Bone marrow (tissue), 2 donors: ENCODE data around the gene LUC7L2.
"Not testable (repeated sequence)": the region's sequence is repeated elsewhere in the genome, so short reads cannot be mapped to it uniquely, and the experiment has no call there.

Experiments
- DNase-seq, 2 donors: peaks; one replicate each; lab custom pipeline; 2025; lab: John Stamatoyannopoulos, UW

Gene LUC7L2

DNA sequence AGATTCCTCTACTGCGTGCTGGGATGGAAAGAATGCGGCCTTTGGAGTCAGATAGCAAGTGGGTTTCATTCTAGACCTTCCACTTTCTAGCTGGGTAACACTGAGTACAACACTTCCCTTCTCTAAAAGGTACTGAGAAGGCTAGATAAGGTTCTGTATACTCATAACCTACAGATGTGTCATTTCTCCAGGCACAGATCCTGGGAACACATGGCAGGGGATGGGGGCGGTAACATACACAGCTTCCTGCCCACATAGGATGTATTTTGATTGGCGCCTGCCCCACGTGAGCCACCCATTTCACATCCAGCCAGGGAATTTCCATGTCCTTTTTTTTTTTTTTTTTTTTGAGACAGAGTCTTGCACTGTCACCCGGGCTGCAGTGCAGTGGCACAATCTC, 91.9 kb downstream of the LUC7L2 start:
- DNase-seq, result no peak

DNA sequence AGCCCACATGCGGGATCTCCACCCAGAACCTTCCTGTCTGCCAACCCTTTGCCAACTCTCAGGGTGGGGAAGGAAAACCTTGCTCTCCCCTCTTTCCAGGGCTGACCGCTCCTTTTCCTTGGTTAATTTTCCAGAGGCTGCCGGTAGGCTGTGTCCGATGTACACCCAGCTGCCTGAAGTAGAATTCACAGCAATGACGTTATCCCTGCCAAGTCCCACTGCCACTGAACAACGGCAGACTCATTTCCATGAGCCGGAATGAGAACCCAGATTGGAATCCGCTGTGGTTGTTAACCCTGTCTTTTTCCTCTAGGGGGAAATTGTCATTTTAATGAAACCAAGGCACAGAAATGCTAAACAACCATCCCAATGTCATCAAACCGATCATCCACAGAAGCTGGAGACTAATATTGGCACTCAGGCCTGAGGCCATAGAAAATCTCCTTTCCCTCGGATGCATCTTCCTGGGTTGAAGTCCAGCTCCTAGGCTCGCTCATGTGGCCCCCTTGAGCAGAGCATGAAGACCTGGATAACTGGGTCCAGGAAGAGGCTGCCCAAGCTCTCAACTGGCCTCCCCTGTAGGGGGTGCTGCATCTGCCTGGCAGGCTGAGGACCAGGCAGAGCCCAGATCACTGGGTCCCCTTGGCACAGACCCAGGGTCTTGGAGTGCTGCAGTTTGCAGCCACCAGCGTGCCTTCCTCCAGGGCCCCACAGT, 93.4 kb downstream of the LUC7L2 start:
- no peak for DNase-seq

DNA sequence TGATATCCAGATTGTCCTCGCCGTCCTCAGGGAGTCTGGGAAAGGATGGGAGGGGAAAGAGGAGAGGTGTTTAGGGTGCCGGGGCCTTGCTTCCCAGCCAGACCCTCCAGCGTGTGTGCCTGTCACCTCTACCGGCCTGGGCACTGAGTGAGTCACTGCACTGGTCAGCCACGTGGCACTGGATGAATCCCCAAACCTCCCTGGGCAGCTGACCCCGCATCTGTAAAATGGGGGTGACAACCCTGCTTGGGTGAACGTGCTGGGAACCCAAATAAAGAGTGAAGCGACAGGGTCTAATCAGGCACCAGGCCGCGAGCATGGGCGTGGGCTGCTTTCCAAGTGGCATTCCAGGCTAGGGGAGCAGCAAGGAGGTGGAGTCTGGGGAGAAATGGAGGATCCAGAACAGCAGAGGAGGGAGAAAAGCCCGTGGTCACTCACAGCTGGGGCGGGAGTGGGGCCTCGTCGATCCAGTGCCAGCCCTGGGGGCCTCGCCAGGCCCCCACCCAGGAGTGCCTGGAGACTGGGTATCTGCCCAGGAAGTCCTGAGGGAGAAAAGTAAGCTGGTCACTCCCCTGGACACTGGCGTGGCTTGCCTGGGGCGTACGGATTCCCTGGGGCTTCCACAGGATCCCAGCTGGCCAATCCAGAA, 94.1 kb downstream of the LUC7L2 start:
- no peak for DNase-seq

DNA sequence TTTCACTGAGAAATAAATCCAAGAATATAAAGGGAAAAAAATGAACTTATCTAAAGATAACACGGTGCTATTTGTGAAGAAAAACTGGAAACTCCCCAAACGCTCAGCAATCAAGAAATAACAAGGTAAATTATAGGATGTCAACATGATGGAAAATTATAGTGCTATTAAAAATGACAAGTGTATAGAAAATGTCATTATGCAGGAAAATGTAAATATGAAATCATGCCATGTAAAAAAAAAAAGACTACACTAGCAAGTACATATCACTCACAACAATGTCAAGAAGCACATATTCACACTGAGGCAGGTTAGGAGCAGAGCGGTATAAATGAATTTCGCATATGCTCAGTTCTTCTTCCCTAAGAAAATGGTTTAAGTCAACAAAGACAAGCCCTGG, 96.1 kb downstream of the LUC7L2 start:
- no peak for DNase-seq

DNA sequence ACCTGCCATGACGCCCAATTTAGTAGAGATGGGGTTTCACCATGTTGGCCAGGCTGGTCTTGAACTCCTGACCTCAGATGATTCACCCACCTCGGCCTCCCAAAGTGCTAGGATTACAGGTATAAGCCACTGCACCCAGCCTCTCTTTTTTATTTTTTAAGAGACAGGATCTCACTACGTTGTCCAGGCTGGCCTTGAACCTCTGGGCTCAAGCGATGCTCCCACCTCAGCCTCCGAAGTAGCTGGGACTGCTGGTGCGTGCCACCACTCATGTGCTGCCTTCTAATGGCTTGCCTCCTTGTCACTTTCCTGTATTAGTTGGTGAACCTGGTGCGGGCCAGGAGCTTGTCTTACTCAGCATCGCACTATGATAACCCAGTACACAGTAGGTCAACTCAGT, 96.8 kb downstream of the LUC7L2 start:
- DNase-seq, result no peak

DNA sequence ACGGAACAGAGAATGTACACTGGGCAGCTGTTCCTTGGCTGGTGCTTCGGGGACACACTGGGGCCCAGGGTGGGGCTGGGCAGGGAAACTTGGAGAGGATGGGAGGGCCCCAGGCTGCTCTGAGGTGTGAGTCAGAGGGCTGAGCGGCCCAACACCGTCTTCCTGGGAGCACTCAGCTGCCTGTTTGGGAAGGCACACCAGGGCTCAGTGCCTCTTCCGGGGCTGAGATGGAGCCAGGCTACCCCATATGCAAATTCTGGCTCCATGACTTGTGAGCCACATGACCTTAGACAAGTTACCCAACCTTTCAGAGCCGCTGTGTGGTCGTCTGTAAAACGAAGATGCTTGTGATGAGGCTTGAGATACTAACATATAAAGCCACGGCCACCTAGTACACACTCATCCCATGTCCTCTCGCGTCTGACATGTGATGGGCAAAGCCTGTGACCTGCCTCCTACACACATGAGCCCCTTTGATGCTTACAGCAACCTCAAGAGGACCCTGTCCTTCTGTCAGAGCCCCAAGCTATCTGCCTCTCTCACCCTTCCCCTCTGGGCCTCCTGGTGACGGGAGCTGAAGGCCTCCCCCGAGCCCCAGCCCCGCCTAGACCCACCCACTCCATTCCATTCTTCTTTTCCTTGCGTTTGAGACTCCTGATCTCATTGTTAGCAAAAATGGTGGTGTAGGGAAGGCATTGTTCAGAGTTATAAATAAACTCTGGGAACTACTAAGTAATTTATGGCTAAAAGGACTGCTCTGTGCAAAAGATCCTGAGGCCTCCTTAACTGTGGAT, 97.7 kb downstream of the LUC7L2 start:
- DNase-seq, result no peak

DNA sequence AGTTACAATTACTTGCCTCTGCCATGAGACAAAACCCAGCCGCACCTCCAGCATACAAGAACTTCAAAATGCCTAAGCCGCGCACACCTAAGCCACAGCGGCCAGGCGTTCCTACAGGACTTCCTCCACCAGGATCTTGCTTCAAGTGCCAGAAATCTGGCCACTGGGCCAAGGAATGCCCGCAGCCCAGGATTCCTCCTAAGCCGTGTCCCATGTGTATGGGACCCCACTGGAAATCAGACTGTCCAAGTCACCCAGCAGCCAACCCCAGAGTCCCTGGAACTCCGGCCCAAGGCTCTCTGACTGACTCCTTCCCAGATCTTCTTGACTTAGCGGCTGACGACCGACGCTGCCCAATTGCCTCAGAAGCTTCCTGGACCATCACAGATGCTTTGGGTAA, 103.7 kb downstream of the LUC7L2 start:
- not testable (repeated sequence) for DNase-seq

DNA sequence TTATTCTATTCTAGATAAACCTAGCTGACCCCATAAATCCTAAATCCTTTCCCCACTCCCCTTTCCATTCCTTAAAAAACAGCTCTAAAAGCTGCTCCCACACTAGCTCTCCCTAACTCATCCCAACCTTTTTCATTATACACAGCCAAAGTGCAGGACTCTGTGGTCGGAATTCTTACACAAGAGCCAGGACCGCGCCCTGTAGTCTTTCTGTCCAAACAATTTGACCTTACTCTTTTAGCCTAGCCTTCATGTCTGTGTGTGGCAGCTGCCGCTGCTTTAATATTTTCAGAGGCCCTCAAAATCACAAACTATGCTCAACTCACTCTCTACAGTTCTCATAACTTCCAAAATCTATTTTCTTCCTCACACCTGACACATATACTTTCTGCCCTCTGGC, 104.8 kb downstream of the LUC7L2 start:
- not testable (repeated sequence) for DNase-seq

DNA sequence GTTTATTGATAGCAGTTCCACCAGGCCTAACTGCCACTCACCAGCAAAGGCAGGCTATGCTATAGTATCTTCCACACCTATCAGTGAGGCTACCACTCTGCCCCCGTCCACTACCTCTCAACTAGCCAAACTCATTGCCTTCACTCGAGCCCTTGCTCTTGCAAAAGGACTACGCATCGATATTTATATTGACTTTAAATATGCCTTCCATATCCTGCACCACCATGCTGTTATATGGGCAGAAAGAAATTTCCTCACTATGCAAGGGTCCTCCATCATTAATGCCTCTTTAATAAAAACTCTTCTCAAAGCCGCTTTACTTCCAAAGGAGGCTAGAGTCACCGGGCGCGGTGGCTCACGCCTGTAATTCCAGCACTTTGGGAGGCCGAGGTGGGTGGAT, 105.4 kb downstream of the LUC7L2 start:
- not testable (repeated sequence) for DNase-seq

DNA sequence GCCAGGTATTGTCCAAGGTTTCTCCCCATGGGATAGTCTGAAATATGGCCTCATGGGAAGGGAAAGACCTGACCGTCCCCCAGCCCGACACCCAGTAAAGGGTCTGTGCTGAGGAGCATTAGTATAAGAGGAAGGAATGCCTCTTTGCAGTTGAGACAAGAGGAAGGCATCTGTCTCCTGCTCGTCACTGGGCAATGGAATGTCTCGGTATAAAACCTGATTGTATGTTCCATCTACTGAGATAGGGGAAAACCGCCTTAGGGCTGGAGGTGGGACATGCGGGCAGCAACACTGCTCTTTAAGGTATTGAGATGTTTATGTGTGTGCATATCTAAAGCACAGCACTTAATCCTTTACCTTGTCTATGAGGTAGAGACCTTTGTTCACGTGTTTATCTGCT, 108.0 kb downstream of the LUC7L2 start:
- DNase-seq, result not testable (repeated sequence)

DNA sequence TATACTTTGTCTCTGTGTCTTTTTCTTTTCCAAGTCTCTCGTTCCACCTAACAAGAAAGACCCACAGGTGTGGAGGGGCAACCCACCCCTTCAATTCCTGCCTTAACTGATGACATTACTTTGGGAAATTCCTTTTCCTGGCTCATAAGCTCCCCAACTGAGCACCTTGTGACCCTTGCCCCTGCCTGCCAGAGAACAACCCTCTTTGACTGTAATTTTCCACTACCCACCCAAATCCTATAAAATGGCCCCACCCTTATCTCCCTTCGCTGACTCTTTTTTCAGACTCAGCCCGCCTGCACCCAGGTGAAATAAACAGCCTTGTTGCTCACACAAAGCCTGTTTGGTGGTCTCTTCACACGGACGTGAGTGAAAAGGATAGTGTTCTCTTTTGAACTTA, 108.6 kb downstream of the LUC7L2 start:
- DNase-seq, result not testable (repeated sequence)

DNA sequence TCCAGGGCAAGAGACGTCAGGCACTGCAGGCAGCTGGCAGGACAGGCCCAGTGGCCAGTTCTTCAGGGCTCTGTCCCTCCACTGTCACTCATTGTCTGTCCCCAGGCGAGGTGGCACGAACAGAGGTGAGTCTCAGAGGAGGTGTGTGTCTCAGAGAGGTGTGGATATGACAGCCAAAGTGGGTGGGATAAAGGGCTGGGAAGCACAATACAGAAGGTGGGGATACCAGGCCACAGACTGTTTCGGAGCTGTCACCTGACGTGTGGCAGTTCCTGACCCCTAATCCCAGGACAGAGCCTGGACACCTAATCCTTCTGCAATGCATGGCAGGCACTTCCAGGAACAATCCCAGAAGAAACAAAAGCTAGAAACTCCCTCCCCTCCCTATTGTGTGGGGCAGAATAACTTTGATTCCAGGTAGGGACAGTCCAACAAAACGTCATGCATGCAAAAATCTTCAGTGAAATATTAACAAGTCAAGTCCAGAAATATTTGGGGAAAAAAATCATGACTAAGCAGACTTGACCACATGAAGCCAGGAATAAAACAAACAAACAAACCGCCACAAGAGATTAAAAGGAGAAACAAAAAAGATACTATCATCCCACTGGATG, 112.2 kb downstream of the LUC7L2 start:
- DNase-seq, result no peak
